Testis (tissue), 3 donors: ENCODE measurements around the gene LACTB. TPM values are rescaled to one million over a fixed set of nuclear protein-coding genes. Genes with fewer than 3 reads are reported as not detected.

ENCODE experiments used
- DNase-seq: peaks from one replicate; pipeline ENCODE4 v3.0.0-alpha.2; 2019
- H3K27ac ChIP-seq, 2 donors: fragments of 200-600 bp; sonication (generic); one replicate each; pipeline ENCODE4 v1.5.1; 2019
- H3K27me3 ChIP-seq: fragments of 200-600 bp; sonication (generic); one replicate; pipeline ENCODE4 v1.5.1; 2019
- H3K36me3 ChIP-seq: fragments of 200-600 bp; sonication (generic); one replicate; pipeline ENCODE4 v1.5.1; 2017; ENCODE audit warnings: low read depth; ENCODE audit errors: missing control alignments
- H3K4me1 ChIP-seq: fragments of 200-600 bp; sonication (generic); one replicate; pipeline ENCODE4 v1.5.1; 2019
- H3K4me3 ChIP-seq, 2 donors: fragments of 200-600 bp; sonication (generic); one replicate each; pipeline ENCODE4 v1.5.1; 2017 to 2019
- H3K9me3 ChIP-seq: fragments of 200-600 bp; sonication (generic); one replicate; pipeline ENCODE4 v1.5.1; 2017
- CTCF ChIP-seq, 3 experiments: fragments of 450-650 bp in 2 of 3; fragments of 200-600 bp in 1 of 3; sonication (generic) in 1 of 3; IDR thresholded peaks; one replicate each; pipeline ENCODE4 v1.5.1; 2016 to 2019; ENCODE audit warnings: antibody characterized with exemption in 3 of 3, mild to moderate bottlenecking in 2 of 3, moderate library complexity in 1 of 3
- POLR2A ChIP-seq: fragments of 450-650 bp; IDR thresholded peaks from one replicate; pipeline ENCODE4 v1.6.1; 2017; ENCODE audit warnings: antibody characterized with exemption, mild to moderate bottlenecking, moderate library complexity
- WGBS, 2 donors: methylation state at CpG; one replicate each; pipeline ENCODE4 v1.1.5; 2018; 5-methylcytosine and 5-hydroxymethylcytosine counted together
- intact Hi-C: fragments of 100-400 bp; cut with DNase I; formaldehyde crosslinking; loops from one replicate; pipeline ENCODE4 v1.15.1; 2023; ENCODE audit warnings: low total_unique reads
- polyA plus RNA-seq: library from polyadenylated mRNA; stranded (reverse); fragments of 350-450 nt; fragmentation: Illumina TruSeq; extraction: RNeasy Lipid Tissue Mini Kit (QIAGEN cat#74804); gene quantifications from one replicate; pipeline ENCODE4 v1.2.3, GENCODE V29; 2014; ENCODE audit warnings: low read depth, low replicate concordance; ENCODE audit not compliant: insufficient read depth
- total RNA-seq, 2 donors: library from RNA; depleted of rRNA; stranded (reverse); fragments of >200 nt; gene quantifications; one replicate each; pipeline ENCODE4 v1.2.3, GENCODE V29; 2016

LACTB gene
- total and polyA plus RNA-seq, 3 donors from 2014 or later = 8.9 to 24.7 (median 17.1) TPM

GRCh38 chr15:63176302-63176701 is 54.6 kb downstream of the LACTB start:
- Histone ChIP-seq H3K27me3 (no peaks in the 10 kb centered on the region), H3K36me3 (no peaks in the 10 kb centered on the region), H3K4me3 (no peak overlapping the region), H3K27ac (no peak overlapping the region), H3K9me3 (no peaks in the 10 kb centered on the region), H3K4me1 (no peaks in the 10 kb centered on the region)
- intact Hi-C loops = no loop called here
- TF ChIP-seq POLR2A (no peak), CTCF (IDR thresholded peaks at IDR 0.05) (no peak)
- 94 to 95% methylated on average over 3 of the region's 3 CpGs for WGBS, 2 donors
- DNase-seq = no peak

- Histone ChIP-seq H3K36me3 (no peaks in the 10 kb centered on the region), H3K27ac (no peak overlapping the region), H3K9me3 (no peaks in the 10 kb centered on the region), H3K27me3 (no peaks in the 10 kb centered on the region), H3K4me1 (no peaks in the 10 kb centered on the region), H3K4me3 (no peak overlapping the region)
- intact Hi-C loops = no loop called here
- DNase-seq = no peak
- TF ChIP-seq POLR2A (no peak), CTCF (IDR thresholded peaks at IDR 0.05) (no peak)
- 44 to 45% methylated on average over 5 of the region's 5 CpGs for WGBS, 2 donors
Measured at GRCh38 chr15:63178034-63178433, 56.4 kb downstream of the LACTB start.

- intact Hi-C loops = no loop called here
- Histone ChIP-seq H3K27me3 (no peaks in the 10 kb centered on the region), H3K36me3 (no peaks in the 10 kb centered on the region), H3K27ac (no peak overlapping the region), H3K4me3 (no peak overlapping the region), H3K9me3 (no peaks in the 10 kb centered on the region), H3K4me1 (no peaks in the 10 kb centered on the region)
- TF ChIP-seq CTCF (IDR thresholded peaks at IDR 0.05) = no peak
- TF ChIP-seq POLR2A = no peak
- WGBS, 2 donors = 90 to 99% methylated on average over 2 of the region's 2 CpGs
- no peak for DNase-seq
Measured at GRCh38 chr15:63180746-63181145, 59.1 kb downstream of the LACTB start.

GRCh38 chr15:63181648-63182047 is 60.0 kb downstream of the LACTB start:
- intact Hi-C loops = no loop called here
- TF ChIP-seq POLR2A (no peak), CTCF (IDR thresholded peaks at IDR 0.05) (no peak)
- H3K4me3 ChIP-seq = no peak overlapping the region
- no peaks in the 10 kb centered on the region for H3K36me3 ChIP-seq
- WGBS, 2 donors = 82 to 87% methylated on average over 2 of the region's 2 CpGs
- H3K9me3 ChIP-seq = no peaks in the 10 kb centered on the region
- no peaks in the 10 kb centered on the region for H3K4me1 ChIP-seq
- H3K27ac ChIP-seq = no peak overlapping the region
- DNase-seq = no peak
- H3K27me3 ChIP-seq = no peaks in the 10 kb centered on the region

GRCh38 chr15:63185206-63185605 is 63.5 kb downstream of the LACTB start:
- TF ChIP-seq POLR2A (no peak), CTCF (IDR thresholded peaks at IDR 0.05) (no peak)
- Histone ChIP-seq H3K4me3 (no peak overlapping the region), H3K9me3 (no peaks in the 10 kb centered on the region), H3K27me3 (no peaks in the 10 kb centered on the region), H3K36me3 (no peaks in the 10 kb centered on the region), H3K27ac (no peak overlapping the region), H3K4me1 (peaks cover under 1% of the 10 kb centered on the region)
- intact Hi-C loops = no loop called here
- DNase-seq = no peak
- 40 to 47% methylated on average over 2 of the region's 2 CpGs for WGBS, 2 donors
